ENCODE data around the gene FRAT1.

FRAT1 gene, protein sequence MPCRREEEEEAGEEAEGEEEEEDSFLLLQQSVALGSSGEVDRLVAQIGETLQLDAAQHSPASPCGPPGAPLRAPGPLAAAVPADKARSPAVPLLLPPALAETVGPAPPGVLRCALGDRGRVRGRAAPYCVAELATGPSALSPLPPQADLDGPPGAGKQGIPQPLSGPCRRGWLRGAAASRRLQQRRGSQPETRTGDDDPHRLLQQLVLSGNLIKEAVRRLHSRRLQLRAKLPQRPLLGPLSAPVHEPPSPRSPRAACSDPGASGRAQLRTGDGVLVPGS

GRCh38 chr10:97318772-97319651, at the start of gene FRAT1:
TSS of gene FRAT1 (plus strand) at chr10:97319271. CDS start at chr10:97319454, 183 bp downstream.
- DNase-seq (ENCODE audit: extremely low read depth, low read depth) = peak; percentile 82
- TF ChIP-seq, protein P1, sequence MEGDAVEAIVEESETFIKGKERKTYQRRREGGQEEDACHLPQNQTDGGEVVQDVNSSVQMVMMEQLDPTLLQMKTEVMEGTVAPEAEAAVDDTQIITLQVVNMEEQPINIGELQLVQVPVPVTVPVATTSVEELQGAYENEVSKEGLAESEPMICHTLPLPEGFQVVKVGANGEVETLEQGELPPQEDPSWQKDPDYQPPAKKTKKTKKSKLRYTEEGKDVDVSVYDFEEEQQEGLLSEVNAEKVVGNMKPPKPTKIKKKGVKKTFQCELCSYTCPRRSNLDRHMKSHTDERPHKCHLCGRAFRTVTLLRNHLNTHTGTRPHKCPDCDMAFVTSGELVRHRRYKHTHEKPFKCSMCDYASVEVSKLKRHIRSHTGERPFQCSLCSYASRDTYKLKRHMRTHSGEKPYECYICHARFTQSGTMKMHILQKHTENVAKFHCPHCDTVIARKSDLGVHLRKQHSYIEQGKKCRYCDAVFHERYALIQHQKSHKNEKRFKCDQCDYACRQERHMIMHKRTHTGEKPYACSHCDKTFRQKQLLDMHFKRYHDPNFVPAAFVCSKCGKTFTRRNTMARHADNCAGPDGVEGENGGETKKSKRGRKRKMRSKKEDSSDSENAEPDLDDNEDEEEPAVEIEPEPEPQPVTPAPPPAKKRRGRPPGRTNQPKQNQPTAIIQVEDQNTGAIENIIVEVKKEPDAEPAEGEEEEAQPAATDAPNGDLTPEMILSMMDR (IDR thresholded peaks at IDR 0.05; ENCODE audit: low read depth, low read length) = no peak

DNA sequence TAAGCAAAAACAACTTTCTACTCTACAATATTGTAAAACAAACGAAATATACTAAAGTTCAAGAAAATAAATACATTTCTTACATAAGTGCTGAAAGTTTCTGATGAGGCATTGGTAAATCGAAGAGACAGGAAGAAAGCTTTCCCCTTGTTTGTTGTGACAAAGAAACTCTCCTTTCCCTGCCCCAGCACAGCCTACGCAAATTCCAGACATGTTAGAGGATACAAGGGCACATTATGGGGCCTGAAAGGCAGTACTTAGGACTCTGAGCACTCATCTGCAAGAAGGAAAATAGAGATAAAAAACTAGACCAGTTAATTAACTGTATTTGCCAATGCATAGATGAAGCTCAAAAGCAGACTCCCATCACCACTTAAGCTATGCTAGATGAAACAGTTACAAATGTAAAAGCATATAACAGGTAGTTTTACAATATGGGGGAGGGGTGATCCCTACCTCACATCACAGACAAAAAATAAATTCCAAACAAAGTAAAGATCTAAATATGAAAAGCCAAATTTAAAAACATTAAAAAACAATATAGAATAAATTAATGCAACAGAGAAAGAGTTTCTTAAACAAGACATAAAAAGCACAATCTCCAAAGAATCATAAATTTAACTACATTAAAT, 48.4 kb upstream of the FRAT1 start:
- TF ChIP-seq, protein P1 (IDR thresholded peaks at IDR 0.05; ENCODE audit: low read depth, low read length) = no peak
- DNase-seq (ENCODE audit: extremely low read depth, low read depth) = no peak

GRCh38 chr10:97273700-97274099, 45.4 kb upstream of the FRAT1 start:
- no peak for DNase-seq (ENCODE audit: extremely low read depth, low read depth)
- TF ChIP-seq, protein P1 (IDR thresholded peaks at IDR 0.05; ENCODE audit: low read depth, low read length) = no peak

DNA sequence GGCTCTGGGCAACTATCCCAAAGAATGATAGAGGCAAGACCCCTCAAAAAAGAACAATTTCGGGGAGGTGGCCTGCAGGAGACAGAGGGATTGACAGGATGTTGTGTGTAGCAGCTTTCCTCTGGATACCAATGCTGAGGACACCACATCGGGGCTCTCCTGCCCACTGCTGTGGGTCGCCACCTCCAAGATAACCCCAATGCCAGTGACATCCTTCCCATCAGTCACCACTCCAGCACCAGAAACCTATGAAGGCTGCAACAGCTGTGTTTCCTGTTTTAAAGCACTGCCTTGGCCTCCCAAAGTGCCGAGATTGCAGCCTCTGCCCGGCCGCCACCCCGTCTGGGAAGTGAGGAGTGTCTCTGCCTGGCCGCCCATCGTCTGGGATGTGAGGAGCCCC, 44.2 kb upstream of the FRAT1 start:
- DNase-seq (ENCODE audit: extremely low read depth, low read depth) = no peak
- TF ChIP-seq, protein P1 (IDR thresholded peaks at IDR 0.05; ENCODE audit: low read depth, low read length) = no peak

GRCh38 chr10:97277551-97277950, 41.5 kb upstream of the FRAT1 start:
- TF ChIP-seq, protein P1 (IDR thresholded peaks at IDR 0.05; ENCODE audit: low read depth, low read length) = no peak
- DNase-seq (ENCODE audit: extremely low read depth, low read depth) = no peak

- TF ChIP-seq, protein P1 (IDR thresholded peaks at IDR 0.05; ENCODE audit: low read depth, low read length) = peak; percentile 57
- DNase-seq (ENCODE audit: extremely low read depth, low read depth) = peak; percentile 94
Observed at GRCh38 chr10:97278491-97278989, 40.5 kb upstream of the FRAT1 start.
